Measurements from ENCODE around the gene TRIM72.

GRCh38 chr16:31185339-31185738, 28.6 kb upstream of the TRIM72 start:
- no peak for TF ChIP-seq CTCF (optimal IDR thresholded peaks at IDR 0.05 in 1 of 3, IDR thresholded peaks at IDR 0.05 in 1 of 3, conservative IDR thresholded peaks at IDR 0.05 in 1 of 3; ENCODE audit: extremely low read depth in 1 of 3, insufficient read depth in 2 of 3, low read length in 3 of 3)
- no peak for TF ChIP-seq EZH2 (IDR thresholded peaks at IDR 0.05; ENCODE audit: low read length)
